ENCODE data around the gene GALNT16. TPM values are rescaled to one million over a fixed set of nuclear protein-coding genes. Genes with fewer than 3 reads are reported as not detected.

The GALNT16 gene
- total RNA-seq, 1 donor from 2014 or later: 12.4 TPM

DNA sequence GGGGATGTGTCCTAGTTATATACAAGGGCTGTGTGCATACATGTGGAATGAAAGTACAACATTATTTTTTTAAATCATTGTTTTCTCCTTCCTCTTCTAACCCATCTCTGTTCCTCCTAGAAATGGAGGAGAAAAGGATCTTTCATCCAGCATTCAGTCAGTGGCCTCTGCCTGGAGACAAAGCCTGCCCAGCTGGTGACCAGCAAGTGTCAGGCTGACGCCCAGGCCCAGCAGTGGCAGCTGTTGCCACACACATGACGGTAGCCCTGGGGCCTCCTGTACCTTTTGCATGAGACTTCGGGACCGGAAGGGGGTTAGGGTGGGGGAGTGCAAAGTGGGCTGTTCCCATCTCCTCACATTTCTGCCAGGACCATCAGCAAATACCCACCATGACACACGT is 92.0 kb downstream of the GALNT16 start:
- Mint-ChIP-seq H3K4me1 (ENCODE audit: unreplicated experiment) (peaks cover 11% of the 10 kb centered on the region), H3K36me3 (no peaks in the 10 kb centered on the region), H3K27me3 (peaks cover 4% of the 10 kb centered on the region), H3K27ac (no peak overlapping the region), H3K9me3 (no peaks in the 10 kb centered on the region), H3K4me3 (no peak overlapping the region)
- DNase-seq (ENCODE audit: extremely low spot score, unreplicated experiment): no peak
- TF ChIP-seq CTCF (conservative IDR thresholded peaks at IDR 0.05): no peak

- TF ChIP-seq CTCF (conservative IDR thresholded peaks at IDR 0.05): no peak
- H3K4me1 Mint-ChIP-seq (ENCODE audit: unreplicated experiment): peaks cover 11% of the 10 kb centered on the region
- no peak overlapping the region for H3K4me3 Mint-ChIP-seq
- no peak overlapping the region for H3K27ac Mint-ChIP-seq
- DNase-seq (ENCODE audit: extremely low spot score, unreplicated experiment): no peak
- H3K27me3 Mint-ChIP-seq: peaks cover 4% of the 10 kb centered on the region
- no peaks in the 10 kb centered on the region for H3K9me3 Mint-ChIP-seq
- H3K36me3 Mint-ChIP-seq: no peaks in the 10 kb centered on the region
These were observed 93.2 kb downstream of the GALNT16 start for GRCh38 chr14:69353168-69353567.

GRCh38 chr14:69354383-69355153 is 94.6 kb downstream of the GALNT16 start:
- Mint-ChIP-seq H3K27ac (no peak overlapping the region), H3K9me3 (no peaks in the 10 kb centered on the region), H3K4me3 (no peak overlapping the region), H3K4me1 (ENCODE audit: unreplicated experiment) (peaks cover 11% of the 10 kb centered on the region), H3K27me3 (peaks cover 4% of the 10 kb centered on the region), H3K36me3 (no peaks in the 10 kb centered on the region)
- DNase-seq (ENCODE audit: extremely low spot score, unreplicated experiment): no peak
- TF ChIP-seq CTCF (conservative IDR thresholded peaks at IDR 0.05): no peak

DNA sequence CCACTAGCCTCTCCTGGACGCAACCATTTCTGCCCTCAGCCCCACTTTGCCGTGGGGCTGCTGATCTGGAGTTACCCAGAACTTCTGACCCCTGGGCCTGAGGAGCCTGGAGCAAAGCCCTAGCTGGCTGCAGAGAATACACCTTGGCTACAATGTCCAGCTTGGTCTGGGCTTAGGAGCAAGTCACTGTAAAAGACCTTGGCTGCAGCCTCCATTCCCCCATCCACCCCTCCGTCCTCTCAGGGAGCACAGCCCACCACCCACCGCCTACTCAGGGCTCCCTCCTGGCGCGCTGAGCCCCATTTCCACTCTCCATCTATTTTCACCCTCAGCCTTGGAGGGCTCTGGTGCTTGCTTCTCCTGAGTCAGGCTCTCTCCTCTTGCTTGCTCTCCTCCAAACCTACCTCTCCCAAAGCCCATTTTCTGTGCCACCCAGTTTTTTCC is 95.2 kb downstream of the GALNT16 start:
- Mint-ChIP-seq H3K36me3 (no peaks in the 10 kb centered on the region), H3K4me1 (ENCODE audit: unreplicated experiment) (peaks cover 11% of the 10 kb centered on the region), H3K9me3 (no peaks in the 10 kb centered on the region), H3K27ac (no peak overlapping the region), H3K27me3 (peaks cover 4% of the 10 kb centered on the region), H3K4me3 (no peak overlapping the region)
- DNase-seq (ENCODE audit: extremely low spot score, unreplicated experiment): no peak
- no peak for TF ChIP-seq CTCF (conservative IDR thresholded peaks at IDR 0.05)

- TF ChIP-seq CTCF (conservative IDR thresholded peaks at IDR 0.05): no peak
- Mint-ChIP-seq H3K27me3 (peaks cover 4% of the 10 kb centered on the region), H3K4me3 (no peak overlapping the region), H3K4me1 (ENCODE audit: unreplicated experiment) (peaks cover 11% of the 10 kb centered on the region), H3K27ac (no peak overlapping the region), H3K36me3 (no peaks in the 10 kb centered on the region), H3K9me3 (no peaks in the 10 kb centered on the region)
- DNase-seq (ENCODE audit: extremely low spot score, unreplicated experiment): no peak
These were observed 95.8 kb downstream of the GALNT16 start for GRCh38 chr14:69355607-69356281.
